NCI-H82 treated with DMSO at 0.1 percent for 48 hours (cell line): ENCODE measurements around the gene FSTL4.
A peak's percentile ranks its signal among the peaks of the same experiment; 100 is the strongest.

Experiments used
- DNase-seq: peaks from one replicate; lab custom pipeline; 2025; ENCODE audit not compliant: unreplicated experiment; lab: John Stamatoyannopoulos, UW

The FSTL4 gene

DNA sequence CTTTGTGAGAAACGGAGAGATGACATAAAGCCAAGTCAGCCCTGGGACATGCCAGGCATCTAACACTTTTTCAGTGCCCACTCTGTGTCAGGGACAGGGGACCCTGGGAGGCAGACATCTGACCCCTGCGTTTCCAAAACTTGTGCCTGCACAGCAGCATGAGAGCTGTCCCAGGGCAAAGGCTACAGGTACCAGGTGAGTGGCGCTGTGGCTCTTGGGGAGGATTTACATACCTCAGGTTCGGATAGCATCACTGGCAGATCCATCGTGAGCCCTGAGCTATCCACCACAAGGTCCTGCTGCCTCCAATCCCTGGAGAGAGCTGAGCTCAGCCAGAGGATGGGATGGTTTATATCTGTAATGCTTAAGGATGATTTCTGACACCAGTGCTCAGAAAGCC is 52.4 kb downstream of the FSTL4 start:
- DNase-seq, result no peak

DNA sequence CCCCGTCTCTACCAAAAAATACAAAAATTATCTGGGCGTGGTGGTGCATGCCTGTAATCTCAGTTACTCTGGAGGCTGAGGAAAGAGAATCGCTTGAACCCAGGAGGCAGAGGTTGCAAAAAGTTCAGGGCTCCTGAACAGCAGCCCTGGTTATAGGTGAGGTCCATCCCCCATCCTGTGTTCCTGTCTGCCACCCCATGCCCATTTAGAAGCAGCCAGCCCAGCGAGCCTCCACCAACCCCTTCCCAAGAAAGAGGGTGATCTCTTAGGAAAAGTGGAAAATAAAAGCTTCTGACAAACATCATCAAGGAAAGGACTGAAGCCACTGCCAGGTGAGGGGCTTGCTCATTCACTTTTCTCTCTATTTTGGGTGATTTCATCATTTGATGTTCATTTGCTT is 55.8 kb downstream of the FSTL4 start:
- DNase-seq, result no peak

DNA sequence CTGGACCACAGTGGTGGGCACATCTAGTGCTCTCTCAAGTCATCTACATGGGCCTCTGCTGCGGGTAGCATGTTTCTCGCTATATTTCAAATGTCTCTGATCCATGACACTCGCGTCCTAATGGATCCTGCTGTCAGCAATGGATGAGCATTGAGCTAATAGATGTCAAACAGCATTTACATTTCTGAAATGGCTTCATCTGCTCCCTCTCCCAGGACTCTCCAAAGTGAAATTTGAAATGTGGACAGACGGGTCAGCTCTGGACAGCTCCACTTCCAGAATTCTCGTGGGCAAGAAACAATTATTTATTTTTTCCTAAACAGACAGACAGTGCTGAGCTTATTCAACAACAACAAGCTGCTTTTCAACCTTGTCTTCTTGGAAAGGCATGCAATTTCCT is 58.1 kb downstream of the FSTL4 start:
- no peak for DNase-seq

DNA sequence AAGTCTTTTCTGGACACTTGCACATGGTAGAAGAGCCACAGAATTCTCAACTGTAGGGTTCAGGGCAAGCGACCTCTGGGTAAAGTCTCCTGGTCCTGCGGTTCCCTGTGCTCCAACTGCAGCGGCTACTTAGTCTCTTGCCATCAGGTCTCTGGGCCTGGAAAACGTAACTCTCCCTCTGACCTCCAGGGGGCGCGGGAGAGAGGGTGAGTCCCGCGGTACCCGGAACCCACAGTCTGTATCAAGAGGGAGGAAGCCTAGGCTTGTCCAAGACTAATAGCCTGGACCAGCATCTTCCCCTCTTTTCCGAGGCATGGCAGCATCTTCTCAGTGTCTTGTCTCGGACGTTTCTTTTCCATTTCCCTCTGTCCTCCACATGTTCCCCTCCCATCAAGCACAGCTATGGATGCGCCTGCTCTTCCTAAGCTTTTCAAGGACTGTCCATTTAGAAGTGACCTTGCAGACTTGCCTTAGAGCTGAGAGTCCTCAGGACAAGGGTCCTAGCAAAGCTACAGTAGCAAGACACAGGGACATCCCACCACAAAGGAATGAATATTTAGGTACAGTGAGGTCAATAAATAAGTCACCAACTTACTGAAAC is 59.3 kb downstream of the FSTL4 start:
- peak; percentile 12 for DNase-seq

DNA sequence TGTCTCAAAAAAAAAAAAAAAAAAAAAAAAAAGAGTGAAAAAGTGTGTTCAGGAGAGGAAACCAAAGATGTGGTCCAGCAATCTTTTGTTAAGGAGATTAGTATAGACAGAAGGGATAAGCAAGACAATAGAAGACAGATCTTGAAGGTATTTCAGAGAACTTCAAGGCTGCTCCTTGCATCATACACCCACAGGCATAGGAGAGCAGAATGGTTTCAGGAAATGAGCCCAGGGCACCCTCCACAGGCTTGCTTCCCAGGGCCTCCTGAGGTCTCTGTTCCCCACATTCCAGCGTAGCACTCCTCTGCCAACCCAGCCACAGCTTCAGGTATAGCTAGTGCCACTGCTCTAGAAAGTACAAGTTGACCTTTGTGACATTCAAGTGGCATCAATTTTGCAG is 65.8 kb downstream of the FSTL4 start:
- DNase-seq, result no peak

DNA sequence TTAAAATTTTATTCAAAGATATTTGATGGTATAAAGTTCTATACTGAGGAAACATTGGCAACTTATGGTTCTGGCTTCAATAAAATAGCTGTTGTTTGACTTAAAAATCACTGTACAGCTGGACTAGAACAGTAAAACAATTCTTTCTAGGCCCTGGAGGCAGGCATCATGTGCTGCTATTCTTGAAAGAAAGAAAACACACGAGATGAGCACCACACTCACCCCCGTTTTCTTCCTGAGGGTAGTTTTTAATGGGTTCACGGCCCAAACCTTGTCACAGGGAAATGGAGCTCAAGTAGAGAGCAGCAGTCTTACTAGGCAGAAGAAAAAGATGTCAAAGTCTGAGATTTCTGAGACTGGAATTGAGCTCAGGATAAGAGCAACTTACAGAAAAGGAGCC is 68.0 kb downstream of the FSTL4 start:
- no peak for DNase-seq

DNA sequence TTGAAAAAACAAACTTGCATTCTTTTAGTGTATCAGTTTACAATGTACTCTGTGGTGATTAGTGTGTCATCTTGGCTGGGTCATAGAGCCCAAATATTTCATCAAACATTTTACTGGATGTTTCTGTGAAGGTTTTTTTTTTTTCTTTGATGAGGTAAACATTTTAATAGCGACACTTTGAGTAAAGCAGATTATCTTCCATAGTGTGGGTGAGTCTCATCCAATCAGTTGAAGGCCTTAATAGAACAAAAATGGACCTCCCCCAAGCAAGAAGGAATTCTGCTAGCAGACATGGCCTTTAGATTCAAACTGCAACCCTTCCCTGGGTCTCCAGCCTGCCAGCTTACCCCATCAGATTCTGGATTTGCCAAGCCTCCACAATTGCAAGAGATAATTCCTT is 72.5 kb downstream of the FSTL4 start:
- DNase-seq, result no peak

DNA sequence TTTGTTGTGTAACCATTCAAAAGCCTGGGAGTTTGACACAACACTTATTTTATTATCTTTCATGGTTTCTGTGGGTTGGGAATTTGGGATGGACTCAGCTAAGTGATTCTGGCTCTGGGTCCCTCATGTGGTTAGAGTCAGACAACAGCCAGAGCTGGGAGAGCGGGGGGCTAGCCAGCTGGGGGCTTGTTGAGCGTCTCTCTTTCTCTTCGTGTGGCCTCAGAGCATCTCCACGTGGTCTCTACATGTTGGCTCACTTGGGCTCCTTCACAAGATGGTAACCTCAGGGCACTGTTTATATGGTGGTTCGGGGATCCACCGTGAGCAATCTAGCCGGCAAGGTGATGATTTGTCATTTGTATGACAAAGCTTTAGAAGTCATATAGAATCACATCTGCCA is 73.6 kb downstream of the FSTL4 start:
- no peak for DNase-seq

DNA sequence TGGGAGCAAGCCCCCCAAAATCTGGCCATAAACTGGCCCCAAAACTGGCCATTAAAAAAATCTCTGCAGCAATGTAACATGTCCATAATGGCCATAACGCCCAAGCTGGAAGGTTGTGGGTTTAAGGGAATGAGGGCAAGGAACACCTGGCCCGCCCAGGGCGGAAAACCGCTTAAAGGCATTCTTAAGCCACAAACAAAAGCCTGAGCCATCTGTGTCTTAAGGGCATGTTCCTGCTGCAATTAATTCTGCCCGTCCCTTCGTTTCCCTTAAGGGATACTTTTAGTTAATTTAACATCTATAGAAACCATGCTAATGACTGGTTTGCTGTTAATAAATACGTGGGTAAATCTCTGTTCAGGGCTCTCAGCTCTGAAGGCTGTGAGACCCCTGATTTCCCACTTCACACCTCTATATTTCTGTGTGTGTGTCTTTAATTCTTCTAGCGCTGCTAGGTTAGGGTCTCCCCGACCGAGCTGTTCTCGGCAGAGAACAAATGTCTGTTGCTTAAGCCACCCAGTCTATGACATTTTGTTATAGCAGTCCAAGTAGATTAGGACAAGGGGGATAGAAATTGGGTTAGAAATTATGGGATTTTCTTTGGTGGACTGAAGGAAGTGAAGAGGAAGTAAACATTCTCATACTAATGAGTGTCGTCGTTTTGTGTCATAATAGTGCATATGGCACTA is 77.0 kb downstream of the FSTL4 start:
- peak; percentile 76 for DNase-seq

DNA sequence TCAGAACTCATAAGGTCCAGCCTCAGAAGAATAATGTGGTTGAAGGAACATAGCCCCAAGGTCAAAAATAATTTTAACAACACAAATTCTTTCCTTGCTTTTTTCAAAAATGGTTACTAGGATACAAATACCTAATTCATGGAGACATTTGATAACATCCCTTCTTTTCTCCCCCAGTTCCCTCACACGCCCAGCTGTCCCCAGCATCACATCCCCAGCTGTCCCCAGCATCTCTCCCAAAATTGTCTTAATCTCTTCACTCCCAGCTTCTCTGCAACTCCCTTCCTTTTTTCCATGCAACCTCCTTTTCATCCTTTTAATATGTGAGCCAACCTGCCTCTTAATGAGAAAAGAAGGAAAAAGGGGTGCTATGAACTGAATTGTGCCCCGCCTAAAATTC is 77.8 kb downstream of the FSTL4 start:
- DNase-seq, result peak; percentile 20

DNA sequence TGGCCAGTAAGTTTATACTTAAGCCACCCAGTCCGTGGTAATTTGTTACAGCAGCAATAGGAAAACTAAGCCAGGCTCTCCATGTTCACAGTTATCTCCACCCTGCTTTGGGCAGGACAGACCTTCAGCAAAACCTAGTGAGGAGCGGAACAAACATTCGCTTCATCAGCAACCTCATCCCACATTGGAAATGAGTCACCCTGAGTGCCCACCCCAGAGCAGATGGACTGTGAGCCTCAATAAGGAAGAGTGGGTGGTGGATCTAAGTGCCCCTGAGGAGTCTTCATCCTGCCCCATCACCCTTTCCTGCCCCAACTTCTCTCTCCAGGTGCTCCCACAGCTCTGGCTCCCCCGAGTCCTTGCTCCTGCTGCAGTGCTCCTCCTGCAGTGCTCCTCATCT is 78.8 kb downstream of the FSTL4 start:
- no peak for DNase-seq

DNA sequence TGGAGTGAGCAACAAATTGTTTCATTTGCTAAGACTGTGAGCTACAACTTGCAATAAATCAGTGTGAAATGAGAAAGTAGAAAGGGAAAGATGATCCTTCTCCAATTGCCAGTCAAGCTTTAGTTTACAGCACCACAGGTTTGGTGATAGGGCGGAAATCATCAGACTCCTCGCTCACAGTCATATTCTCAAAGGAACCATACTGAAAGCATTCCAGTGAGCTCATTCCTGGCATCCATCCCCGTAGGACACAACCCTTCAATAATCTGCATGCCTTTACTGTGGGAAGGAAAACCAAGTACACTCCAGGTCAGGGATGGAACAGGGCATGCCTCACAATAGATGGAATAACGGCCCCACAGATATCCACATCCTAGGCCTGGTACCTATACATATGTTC is 80.7 kb downstream of the FSTL4 start:
- no peak for DNase-seq

DNA sequence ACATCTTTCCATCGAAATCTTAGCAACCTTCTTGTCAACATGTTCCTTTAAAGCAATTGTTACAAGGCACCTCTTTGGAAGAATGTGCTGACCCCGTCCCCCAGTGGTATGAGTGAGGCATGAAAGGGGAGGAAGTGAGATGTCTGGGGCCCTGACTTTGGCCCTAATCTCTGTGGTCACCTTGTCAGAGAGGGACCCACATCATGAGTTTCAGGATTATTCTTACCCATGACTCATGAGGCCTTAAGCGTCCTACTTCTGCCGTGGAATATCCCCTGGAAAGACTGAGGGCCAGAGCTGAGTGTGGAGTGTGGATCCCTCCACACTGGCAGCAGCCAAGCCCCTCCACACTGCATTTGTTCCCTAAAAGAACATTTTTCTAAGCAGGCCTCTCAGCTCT is 81.2 kb downstream of the FSTL4 start:
- no peak for DNase-seq

DNA sequence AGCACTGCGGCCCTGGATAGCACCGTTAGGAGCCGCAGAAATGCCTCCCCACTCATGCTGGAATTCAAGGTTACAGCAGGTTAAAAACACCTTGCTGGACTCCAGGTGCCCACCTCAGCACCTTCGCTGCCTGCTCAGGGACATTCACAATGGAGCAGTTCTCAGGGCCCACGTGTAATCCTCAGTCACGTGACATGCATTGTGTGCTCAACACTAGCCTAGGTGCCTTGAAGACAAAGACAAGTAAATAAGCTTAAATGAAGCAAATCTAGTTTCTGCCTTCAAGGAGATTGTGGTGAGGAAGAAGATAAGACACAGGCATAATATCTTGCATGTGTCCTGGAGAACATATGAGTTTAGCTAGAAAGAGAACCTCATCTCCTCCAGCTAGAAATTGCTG is 82.1 kb downstream of the FSTL4 start:
- DNase-seq, result no peak

DNA sequence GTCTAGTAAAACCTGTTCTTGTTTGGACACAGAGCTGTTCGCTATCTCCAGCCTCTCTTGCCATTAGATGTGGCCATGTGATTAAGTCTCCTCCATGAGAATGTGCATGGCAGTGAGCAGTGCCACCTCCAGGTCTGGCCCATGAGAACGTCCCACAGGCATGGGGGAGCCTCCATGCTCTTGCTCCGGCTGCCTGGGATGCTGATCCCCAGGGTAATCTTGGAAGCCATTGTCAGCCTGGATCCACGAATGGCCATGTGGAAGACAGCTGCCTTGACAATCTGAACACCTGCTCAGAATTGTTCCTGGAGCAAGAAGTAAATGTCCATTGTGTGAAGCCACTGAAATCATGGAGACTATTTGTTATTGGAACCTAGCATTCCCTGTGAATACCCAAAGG is 83.5 kb downstream of the FSTL4 start:
- DNase-seq, result no peak

DNA sequence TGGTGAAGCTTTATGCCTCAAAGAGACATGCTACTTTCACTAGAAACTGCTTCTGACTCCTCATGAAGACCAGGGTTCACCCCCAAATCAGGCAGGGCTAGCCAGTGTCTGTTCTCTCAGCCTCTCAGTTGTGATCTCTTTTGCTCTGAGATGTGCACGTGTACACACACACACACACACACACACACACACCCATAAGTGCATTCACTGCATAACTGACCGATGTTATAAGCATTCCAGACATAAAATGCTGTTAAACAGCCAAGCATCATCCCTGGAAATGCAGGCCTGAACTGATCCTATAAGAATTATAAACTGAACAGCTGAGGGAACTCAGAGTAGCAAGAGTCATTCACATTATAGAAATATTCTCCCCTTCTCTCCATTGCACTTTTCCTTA is 85.0 kb downstream of the FSTL4 start:
- no peak for DNase-seq

DNA sequence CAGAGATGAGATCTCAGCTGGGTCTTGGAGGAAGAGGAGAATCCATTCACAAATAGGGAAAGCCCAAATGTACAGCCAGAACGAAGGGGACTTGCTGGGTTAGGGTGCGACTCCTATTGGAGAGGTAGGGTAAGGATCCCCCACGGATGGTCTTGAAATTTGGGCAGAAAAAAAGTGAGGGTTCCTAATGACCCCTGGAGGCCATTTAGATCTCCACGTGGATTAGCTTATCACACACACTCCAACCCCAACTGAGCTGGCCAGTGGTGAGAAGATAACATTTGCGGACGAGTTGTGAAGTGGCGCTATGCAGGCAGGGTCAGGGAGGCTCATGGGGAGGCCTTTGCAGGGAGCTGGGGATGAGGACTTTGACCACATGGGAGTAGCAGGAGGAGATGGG is 86.0 kb downstream of the FSTL4 start:
- no peak for DNase-seq

DNA sequence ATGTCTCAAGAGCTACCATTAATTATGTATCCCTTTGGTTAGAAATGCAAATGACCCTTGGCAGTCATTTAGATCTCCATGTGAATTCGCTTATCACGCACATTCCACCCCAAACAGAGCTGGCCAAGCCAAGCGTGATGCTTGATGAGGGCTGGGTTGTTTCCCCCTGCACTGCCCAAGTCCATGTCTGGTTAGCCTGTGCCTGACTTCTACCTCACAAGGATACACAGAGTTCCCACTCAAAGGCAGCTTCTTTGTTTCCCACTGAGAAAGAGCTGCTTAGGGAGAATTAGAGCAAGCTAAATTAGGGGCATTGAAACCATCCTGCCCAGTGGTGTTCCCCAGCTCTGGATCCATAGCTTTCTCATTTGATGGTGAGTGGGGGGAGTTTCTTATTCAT is 87.2 kb downstream of the FSTL4 start:
- no peak for DNase-seq

DNA sequence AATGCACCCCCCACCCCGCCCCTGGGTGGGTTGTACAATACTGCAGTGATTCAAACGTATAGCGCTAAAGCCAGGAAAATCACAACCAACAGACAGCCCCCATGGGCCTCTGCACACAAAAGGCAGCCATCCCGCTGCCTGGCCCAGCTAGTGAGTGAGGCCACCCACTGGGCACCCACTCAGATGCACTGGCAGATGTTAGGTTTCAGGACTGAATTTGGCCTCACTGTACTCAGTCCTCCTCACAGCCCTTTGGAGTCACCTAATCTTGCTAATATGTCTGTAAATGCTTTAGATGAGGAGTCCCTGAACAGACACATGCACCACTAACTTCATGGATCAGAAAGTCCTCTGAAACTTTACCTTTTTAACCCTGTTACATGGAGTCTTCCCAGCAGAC is 87.7 kb downstream of the FSTL4 start:
- DNase-seq, result no peak

DNA sequence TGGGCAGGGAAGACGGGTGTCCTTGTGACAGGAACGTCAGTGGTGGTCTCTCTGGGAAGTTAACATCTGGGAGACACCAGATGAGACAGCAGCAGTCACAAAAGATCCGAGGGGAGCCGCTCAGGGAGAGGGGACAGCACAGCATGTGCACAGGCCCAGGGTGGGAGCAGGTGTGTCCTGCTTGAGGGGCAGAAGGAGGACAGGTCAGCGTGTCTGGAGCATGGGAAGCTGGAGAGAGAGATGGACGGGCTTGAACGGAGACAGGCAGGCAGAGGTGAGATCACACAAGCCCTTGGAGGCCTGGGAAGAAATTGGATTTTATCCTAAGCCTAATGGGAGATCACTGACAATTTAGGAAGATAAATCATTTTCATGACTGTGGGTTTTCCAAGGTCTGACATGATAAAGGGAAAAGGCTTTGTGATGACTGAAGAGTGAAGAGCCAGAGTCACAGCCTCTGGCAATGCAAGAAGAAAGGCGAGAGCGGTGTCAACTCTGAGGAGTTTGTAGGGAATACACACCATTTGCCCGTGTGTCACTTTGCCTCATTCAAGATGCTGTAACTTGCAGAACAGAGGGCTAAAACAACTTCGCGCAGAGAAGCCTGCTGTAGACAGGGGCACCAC is 88.3 kb downstream of the FSTL4 start:
- peak; percentile 34 for DNase-seq

DNA sequence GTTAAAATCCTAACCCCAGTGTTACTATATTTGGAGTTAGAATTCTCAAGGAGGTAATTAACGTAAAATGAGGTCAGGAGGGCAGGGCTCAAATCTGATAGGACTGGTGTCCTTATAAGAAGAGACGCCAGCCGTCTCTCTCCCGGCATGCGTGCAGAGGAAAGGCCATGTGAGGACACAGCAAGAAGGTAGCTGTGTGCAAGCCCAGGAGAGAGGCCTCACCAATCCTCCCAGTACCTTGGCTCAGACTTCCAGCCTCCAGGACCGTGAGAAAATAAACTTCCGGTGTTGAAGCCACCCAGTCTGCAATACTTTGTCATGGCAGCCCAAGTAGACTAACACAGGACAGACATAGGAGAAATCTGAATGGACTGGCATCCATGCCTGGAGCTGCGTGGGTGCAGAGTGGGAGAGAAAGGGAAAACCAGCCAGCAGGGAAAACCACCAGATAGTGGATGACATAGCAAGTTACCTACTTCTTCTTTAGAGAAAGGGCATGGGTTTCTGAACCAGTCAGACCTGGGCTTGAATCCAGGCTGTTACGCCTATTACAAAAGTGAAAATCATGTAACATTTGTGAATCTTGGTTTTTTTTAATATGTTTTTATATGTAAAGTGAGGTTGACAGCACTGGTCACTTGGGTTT is 89.2 kb downstream of the FSTL4 start:
- no peak for DNase-seq

DNA sequence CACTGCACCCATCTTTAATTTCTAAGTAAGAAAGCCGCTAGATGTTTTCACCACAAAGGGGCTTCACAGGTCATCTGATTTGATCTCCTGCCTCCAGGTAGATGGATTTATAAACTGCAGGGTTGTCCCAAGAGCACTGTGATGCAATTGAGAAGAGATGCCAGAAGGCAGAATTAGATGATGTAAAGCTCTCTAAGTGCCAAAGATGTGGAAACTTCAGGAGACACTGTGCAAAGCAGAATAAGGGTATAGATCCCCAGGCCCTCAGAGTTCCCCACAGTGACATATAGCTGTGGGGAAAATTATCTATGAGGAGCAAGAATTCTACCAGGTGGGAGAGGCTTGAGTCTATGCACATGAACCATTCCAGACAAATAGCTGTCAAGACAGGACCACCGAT is 90.5 kb downstream of the FSTL4 start:
- no peak for DNase-seq
